Esophagus (tissue), 2 donors: ENCODE data around the gene FRMD1. TPM values are rescaled to one million over a fixed set of nuclear protein-coding genes. Genes with fewer than 3 reads are reported as not detected.

Source experiments
- H3K27ac ChIP-seq, 2 donors: one replicate each; pipeline ENCODE4 v1.5.1; 2013; ENCODE audit warnings: low read depth in 2 of 2, mild to moderate bottlenecking in 2 of 2, inconsistent platforms in 1 of 2, low read length in 1 of 2, moderate library complexity in 1 of 2
- H3K27me3 ChIP-seq, 2 donors: one replicate each; pipeline ENCODE4 v1.6.1; 2013; ENCODE audit warnings: low read length in 2 of 2, control low read depth in 1 of 2, mild to moderate bottlenecking in 1 of 2; ENCODE audit not compliant: insufficient read depth in 2 of 2, control insufficient read depth in 1 of 2
- H3K36me3 ChIP-seq, 2 donors: one replicate each; pipeline ENCODE4 v1.6.1; 2013; ENCODE audit warnings: low read length in 1 of 2; ENCODE audit not compliant: control insufficient read depth in 2 of 2, insufficient read depth in 2 of 2
- H3K4me1 ChIP-seq, 2 donors: one replicate each; pipeline ENCODE4 v1.6.1; 2013; ENCODE audit warnings: low read length in 1 of 2; ENCODE audit not compliant: control insufficient read depth in 2 of 2, insufficient read depth in 2 of 2
- H3K4me3 ChIP-seq, 2 donors: one replicate each; pipeline ENCODE4 v1.5.1; 2013; ENCODE audit warnings: low read length in 2 of 2, mild to moderate bottlenecking in 2 of 2, low read depth in 1 of 2, moderate library complexity in 1 of 2
- H3K9me3 ChIP-seq, 2 donors: one replicate each; pipeline ENCODE4 v1.6.1; 2013; ENCODE audit warnings: mild to moderate bottlenecking in 2 of 2, low read depth in 1 of 2, low read length in 1 of 2, moderate library complexity in 1 of 2; ENCODE audit not compliant: control insufficient read depth in 2 of 2, insufficient read depth in 1 of 2
- WGBS, 2 donors: extraction: QIAGEN DNeasy Blood & Tissue Kit; methylation state at CpG; one replicate each; pipeline ENCODE4 v1.1.7; 2013; 5-methylcytosine and 5-hydroxymethylcytosine counted together
- polyA plus RNA-seq, 2 donors: library from polyadenylated mRNA; stranded (reverse); fragments of 200-250 nt; gene quantifications; one replicate each; pipeline ENCODE4 v1.2.3, GENCODE V29; 2013
- donor health status: healthy with polysubstance abuse.
- donor health status: Bipolar disorder and iron deficiency.

FRMD1 gene
- polyA plus RNA-seq, 2 donors = 0.02 TPM

- Histone ChIP-seq H3K4me3 (no peak overlapping the region), H3K36me3 (no peaks in the 10 kb centered on the region), H3K9me3 (no peaks in the 10 kb centered on the region), H3K4me1 (no peaks in the 10 kb centered on the region), H3K27ac (no peak overlapping the region), H3K27me3 (no peaks in the 10 kb centered on the region)
- 88 to 93% methylated on average over 9 of the region's 9 CpGs for WGBS, 2 donors
Observed at GRCh38 chr6:168051648-168052047, 27.4 kb downstream of the FRMD1 start.

- H3K27me3 ChIP-seq = no peaks in the 10 kb centered on the region
- no peak overlapping the region for H3K4me3 ChIP-seq
- H3K36me3 ChIP-seq = no peaks in the 10 kb centered on the region
- no peak overlapping the region for H3K27ac ChIP-seq
- WGBS, 2 donors = 66 to 74% methylated on average over 23 of the region's 23 CpGs
- H3K9me3 ChIP-seq = no peaks in the 10 kb centered on the region
- peaks cover 0 to 2% of the 10 kb centered on the region in 2 donors for H3K4me1 ChIP-seq
Observed at GRCh38 chr6:168050881-168051586, 28.0 kb downstream of the FRMD1 start.

- H3K36me3 ChIP-seq = no peaks in the 10 kb centered on the region
- peaks cover 0 to 2% of the 10 kb centered on the region in 2 donors for H3K4me1 ChIP-seq
- no peaks in the 10 kb centered on the region for H3K9me3 ChIP-seq
- no peaks in the 10 kb centered on the region for H3K27me3 ChIP-seq
- H3K27ac ChIP-seq = no peak overlapping the region
- no peak overlapping the region for H3K4me3 ChIP-seq
- WGBS, 2 donors = 86 to 87% methylated on average over 25 to 27 of the region's 27 CpGs
Observed at GRCh38 chr6:168050225-168050880, 28.7 kb downstream of the FRMD1 start.

GRCh38 chr6:168049706-168050224 is 29.2 kb downstream of the FRMD1 start:
- H3K9me3 ChIP-seq = no peaks in the 10 kb centered on the region
- H3K36me3 ChIP-seq = no peaks in the 10 kb centered on the region
- no peak overlapping the region for H3K4me3 ChIP-seq
- no peak overlapping the region for H3K27ac ChIP-seq
- H3K4me1 ChIP-seq = peaks cover 0 to 2% of the 10 kb centered on the region in 2 donors
- 88 to 89% methylated on average over 19 to 21 of the region's 21 CpGs for WGBS, 2 donors
- H3K27me3 ChIP-seq = no peaks in the 10 kb centered on the region

GRCh38 chr6:168049277-168049676 is 29.7 kb downstream of the FRMD1 start:
- Histone ChIP-seq H3K27me3 (no peaks in the 10 kb centered on the region), H3K4me3 (no peak overlapping the region), H3K36me3 (no peaks in the 10 kb centered on the region), H3K9me3 (no peaks in the 10 kb centered on the region), H3K27ac (no peak overlapping the region), H3K4me1 (peaks cover 0 to 2% of the 10 kb centered on the region in 2 donors)
- 90 to 93% methylated on average over 20 of the region's 20 CpGs for WGBS, 2 donors

GRCh38 chr6:168048724-168049025 is 30.3 kb downstream of the FRMD1 start:
- Histone ChIP-seq H3K4me1 (peaks cover 0 to 2% of the 10 kb centered on the region in 2 donors), H3K4me3 (no peak overlapping the region), H3K27ac (no peak overlapping the region), H3K36me3 (no peaks in the 10 kb centered on the region), H3K27me3 (no peaks in the 10 kb centered on the region), H3K9me3 (no peaks in the 10 kb centered on the region)
- 88 to 89% methylated on average over 9 to 10 of the region's 10 CpGs for WGBS, 2 donors

- H3K27ac ChIP-seq = no peak overlapping the region
- H3K4me3 ChIP-seq = no peak overlapping the region
- H3K4me1 ChIP-seq = peaks cover 0 to 2% of the 10 kb centered on the region in 2 donors
- no peaks in the 10 kb centered on the region for H3K36me3 ChIP-seq
- H3K27me3 ChIP-seq = no peaks in the 10 kb centered on the region
- 86% methylated on average over 30 to 31 of the region's 31 CpGs for WGBS, 2 donors
- no peaks in the 10 kb centered on the region for H3K9me3 ChIP-seq
Observed at GRCh38 chr6:168047841-168048723, 30.9 kb downstream of the FRMD1 start.

GRCh38 chr6:168046696-168047095 is 32.3 kb downstream of the FRMD1 start:
- Histone ChIP-seq H3K27me3 (no peaks in the 10 kb centered on the region), H3K4me1 (peaks cover 0 to 2% of the 10 kb centered on the region in 2 donors), H3K4me3 (no peak overlapping the region), H3K27ac (no peak overlapping the region), H3K36me3 (no peaks in the 10 kb centered on the region), H3K9me3 (no peaks in the 10 kb centered on the region)
- 95 to 96% methylated on average over 3 of the region's 3 CpGs for WGBS, 2 donors

- H3K9me3 ChIP-seq = peaks cover 0 to 2% of the 10 kb centered on the region in 2 donors
- no peaks in the 10 kb centered on the region for H3K36me3 ChIP-seq
- no peak overlapping the region for H3K4me3 ChIP-seq
- WGBS, 2 donors = 58 to 79% methylated on average over 20 of the region's 20 CpGs
- H3K27ac ChIP-seq = no peak overlapping the region
- H3K27me3 ChIP-seq = no peaks in the 10 kb centered on the region
- peaks cover 0 to 2% of the 10 kb centered on the region in 2 donors for H3K4me1 ChIP-seq
Observed at GRCh38 chr6:168045706-168046620, 33.0 kb downstream of the FRMD1 start.
